ENCODE data around the gene EPHB1. TPM values are rescaled to one million over a fixed set of nuclear protein-coding genes. Genes with fewer than 3 reads are reported as not detected.

The EPHB1 gene
- total RNA-seq, 3 donors from 2014 or later: 1.8 to 5.9 (median 3.4) TPM

GRCh38 chr3:135157045-135157740 is 362.1 kb downstream of the EPHB1 start:
- intact Hi-C loops (cut with DNase I; ENCODE audit: low total_unique reads): no loop called here

GRCh38 chr3:135158520-135158919 is 363.5 kb downstream of the EPHB1 start:
- TF ChIP-seq CTCF (IDR thresholded peaks at IDR 0.05): no peak
- TF ChIP-seq POLR2AphosphoS5 (IDR thresholded peaks at IDR 0.05): no peak
- no peak for TF ChIP-seq POLR2A (IDR thresholded peaks at IDR 0.05)
- Histone ChIP-seq H3K27me3 (no peaks in the 10 kb centered on the region), H3K36me3 (no peaks in the 10 kb centered on the region), H3K9me3 (no peaks in the 10 kb centered on the region), H3K27ac (no peak overlapping the region), H3K4me3 (no peak overlapping the region), H3K4me1 (no peaks in the 10 kb centered on the region)
- DNase-seq (ENCODE audit: low spot score in 2 of 2): no peak
- intact Hi-C loops (cut with DNase I; ENCODE audit: low total_unique reads): no loop called here

More at GRCh38 chr3:135157045-135157740, 362.1 kb downstream of the EPHB1 start:
- no peak overlapping the region for H3K27ac ChIP-seq
- no peak for TF ChIP-seq CTCF (IDR thresholded peaks at IDR 0.05)
- TF ChIP-seq POLR2A (IDR thresholded peaks at IDR 0.05): no peak
- no peak for TF ChIP-seq POLR2AphosphoS5 (IDR thresholded peaks at IDR 0.05)
- no peaks in the 10 kb centered on the region for H3K9me3 ChIP-seq
- H3K36me3 ChIP-seq: no peaks in the 10 kb centered on the region
- H3K4me1 ChIP-seq: no peaks in the 10 kb centered on the region
- no peaks in the 10 kb centered on the region for H3K27me3 ChIP-seq
- DNase-seq (ENCODE audit: low spot score in 2 of 2): no peak
- H3K4me3 ChIP-seq: no peak overlapping the region

GRCh38 chr3:135159681-135160247 is 364.7 kb downstream of the EPHB1 start:
- no peak for DNase-seq (ENCODE audit: low spot score in 2 of 2)
- H3K27ac ChIP-seq: no peak overlapping the region
- intact Hi-C loops (cut with DNase I; ENCODE audit: low total_unique reads): no loop called here
- no peaks in the 10 kb centered on the region for H3K27me3 ChIP-seq
- H3K9me3 ChIP-seq: no peaks in the 10 kb centered on the region
- TF ChIP-seq POLR2AphosphoS5 (IDR thresholded peaks at IDR 0.05): no peak
- TF ChIP-seq CTCF (IDR thresholded peaks at IDR 0.05): no peak
- TF ChIP-seq POLR2A (IDR thresholded peaks at IDR 0.05): no peak
- no peak overlapping the region for H3K4me3 ChIP-seq
- no peaks in the 10 kb centered on the region for H3K4me1 ChIP-seq
- no peaks in the 10 kb centered on the region for H3K36me3 ChIP-seq

GRCh38 chr3:135161425-135161824 is 366.4 kb downstream of the EPHB1 start:
- H3K9me3 ChIP-seq: no peaks in the 10 kb centered on the region
- H3K36me3 ChIP-seq: no peaks in the 10 kb centered on the region
- H3K27me3 ChIP-seq: no peaks in the 10 kb centered on the region
- H3K4me1 ChIP-seq: no peaks in the 10 kb centered on the region
- H3K27ac ChIP-seq: no peak overlapping the region
- intact Hi-C loops (cut with DNase I; ENCODE audit: low total_unique reads): no loop called here
- TF ChIP-seq CTCF (IDR thresholded peaks at IDR 0.05) (no peak), POLR2A (IDR thresholded peaks at IDR 0.05) (no peak), POLR2AphosphoS5 (IDR thresholded peaks at IDR 0.05) (no peak)
- no peak for DNase-seq (ENCODE audit: low spot score in 2 of 2)
- H3K4me3 ChIP-seq: no peak overlapping the region

GRCh38 chr3:135163701-135164100 is 368.6 kb downstream of the EPHB1 start:
- Histone ChIP-seq H3K4me3 (no peak overlapping the region), H3K27ac (no peak overlapping the region)
- intact Hi-C loops (cut with DNase I; ENCODE audit: low total_unique reads): no loop called here

More at GRCh38 chr3:135163701-135164100, 368.6 kb downstream of the EPHB1 start:
- Histone ChIP-seq H3K9me3 (no peaks in the 10 kb centered on the region), H3K36me3 (no peaks in the 10 kb centered on the region), H3K4me1 (no peaks in the 10 kb centered on the region), H3K27me3 (no peaks in the 10 kb centered on the region)
- no peak for DNase-seq (ENCODE audit: low spot score in 2 of 2)
- TF ChIP-seq POLR2AphosphoS5 (IDR thresholded peaks at IDR 0.05): no peak
- TF ChIP-seq POLR2A (IDR thresholded peaks at IDR 0.05): no peak
- TF ChIP-seq CTCF (IDR thresholded peaks at IDR 0.05): no peak
